GM21528 (cell line): Measurements from ENCODE around the gene APOC3.

Experiments used
- ATAC-seq: cut with Tn5 transposase; IDR thresholded peaks from one replicate; pipeline ENCODE4 v1.9.1; 2021; ENCODE audit warnings: mild to moderate bottlenecking, moderate library complexity; ENCODE audit not compliant: unreplicated experiment, low FRiP score

Gene APOC3

DNA sequence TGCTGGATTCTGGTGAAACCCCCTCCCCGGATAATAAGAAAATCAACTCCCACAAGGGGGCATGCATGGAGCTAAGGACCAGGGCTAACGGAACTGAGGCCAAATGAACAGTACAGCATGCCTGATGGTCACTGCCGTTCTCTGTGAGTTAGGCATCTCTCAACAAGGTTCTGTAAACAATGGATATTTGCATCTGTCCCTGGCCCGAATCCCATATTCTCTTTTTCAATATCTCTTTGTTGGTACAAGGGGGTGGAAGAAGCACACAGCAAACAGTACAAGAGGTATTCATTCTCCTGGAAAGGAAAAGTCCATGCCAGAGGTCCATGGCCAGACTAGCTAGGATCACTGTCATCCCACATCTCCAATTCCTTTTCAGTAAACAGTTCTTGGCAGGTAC, 39.9 kb downstream of the APOC3 start:
- ATAC-seq = no peak

DNA sequence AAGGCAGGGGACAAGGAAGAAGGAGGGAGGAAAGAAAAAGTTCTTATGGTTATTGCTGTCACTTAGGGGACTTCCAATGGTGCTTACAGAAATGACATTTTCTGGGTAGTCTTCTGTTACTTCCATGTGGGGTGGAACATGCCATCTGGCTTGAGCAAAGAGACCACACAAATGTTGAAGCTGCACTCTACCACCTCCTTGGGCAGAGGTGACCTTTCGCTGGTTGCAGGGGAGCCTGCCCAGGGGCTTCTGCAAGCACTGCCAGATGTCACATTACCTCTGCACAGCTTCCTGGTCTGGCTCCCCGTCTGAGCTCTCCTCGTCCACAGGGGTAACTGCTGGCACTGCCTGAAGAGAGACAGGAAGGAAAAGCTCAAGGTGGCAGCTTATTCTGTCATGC, 40.3 kb downstream of the APOC3 start:
- ATAC-seq = no peak

DNA sequence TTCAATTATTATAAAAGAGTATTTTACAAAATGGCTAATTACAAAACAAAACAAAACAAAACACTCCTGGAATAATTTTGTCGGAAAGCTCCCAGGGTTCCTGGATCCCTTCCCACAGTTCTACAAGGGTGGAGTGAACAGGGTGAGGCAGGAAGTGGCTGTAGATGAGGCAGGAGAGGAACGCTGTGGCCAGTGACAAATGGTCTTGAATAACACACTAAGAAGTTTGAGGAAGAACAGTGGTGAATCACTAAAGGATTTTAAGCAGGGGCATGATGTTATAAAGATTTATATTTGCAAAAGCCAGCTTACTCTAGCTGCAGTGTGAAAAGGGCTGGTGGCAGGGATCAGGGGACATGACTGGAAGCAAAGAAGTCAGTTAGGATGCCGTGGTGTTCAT, 41.5 kb downstream of the APOC3 start:
- no peak for ATAC-seq

DNA sequence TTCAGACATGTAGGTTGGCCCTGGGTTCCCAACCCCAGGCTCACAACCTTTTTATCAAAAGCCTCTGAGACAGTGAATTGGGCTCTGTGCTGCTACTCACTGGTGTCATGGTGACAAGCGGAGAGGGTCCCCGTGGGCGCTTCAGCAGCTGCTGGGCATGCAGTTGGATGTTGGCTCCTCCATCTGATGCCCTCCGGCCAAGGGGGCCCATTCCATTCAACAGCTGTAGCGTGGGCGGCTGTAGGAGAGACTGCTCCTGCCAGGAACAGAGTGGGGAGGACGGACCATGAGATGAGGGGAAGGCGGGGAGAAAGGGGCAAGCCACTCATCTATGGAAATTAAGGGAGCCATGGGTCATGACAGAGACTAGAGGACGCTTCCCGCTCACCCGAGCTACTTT, 43.7 kb downstream of the APOC3 start:
- no peak for ATAC-seq

DNA sequence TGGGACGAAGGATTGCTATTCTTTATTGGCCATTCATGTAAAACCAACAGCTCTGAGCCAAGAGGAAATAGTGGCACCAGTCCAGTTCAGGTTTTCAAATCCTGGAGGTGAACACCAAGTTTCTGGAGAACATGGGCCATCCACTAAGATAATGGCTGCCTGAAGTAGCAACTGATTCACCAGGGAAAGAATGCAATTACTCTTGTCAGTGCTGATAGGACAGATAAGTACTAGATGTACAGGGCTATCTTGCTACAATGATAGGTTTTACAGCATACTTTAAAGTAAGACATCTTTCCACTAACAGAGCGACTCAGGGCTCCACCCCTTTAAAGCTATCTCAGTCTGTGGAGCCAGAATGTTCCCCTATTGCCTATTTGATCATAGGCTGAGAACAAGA, 44.5 kb downstream of the APOC3 start:
- no peak for ATAC-seq

DNA sequence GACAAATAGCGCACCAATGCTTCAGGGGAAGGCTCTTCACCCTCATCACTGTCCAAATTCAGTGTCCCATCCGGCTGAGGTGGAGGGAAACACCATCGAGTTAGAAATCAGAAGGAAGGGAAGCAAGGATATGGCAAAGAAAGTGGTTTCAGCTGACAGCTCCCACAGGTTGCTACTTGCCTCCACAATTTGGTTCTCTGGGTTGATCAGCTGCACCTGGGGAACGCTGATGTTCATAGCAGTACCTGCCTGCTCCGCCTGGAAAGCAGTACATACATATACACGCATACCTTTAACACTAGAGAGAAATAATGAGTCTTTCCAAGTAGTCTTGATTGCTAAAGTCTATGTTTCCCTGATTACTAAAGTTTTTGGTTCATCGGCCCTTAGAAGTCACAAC, 45.5 kb downstream of the APOC3 start:
- ATAC-seq = no peak

DNA sequence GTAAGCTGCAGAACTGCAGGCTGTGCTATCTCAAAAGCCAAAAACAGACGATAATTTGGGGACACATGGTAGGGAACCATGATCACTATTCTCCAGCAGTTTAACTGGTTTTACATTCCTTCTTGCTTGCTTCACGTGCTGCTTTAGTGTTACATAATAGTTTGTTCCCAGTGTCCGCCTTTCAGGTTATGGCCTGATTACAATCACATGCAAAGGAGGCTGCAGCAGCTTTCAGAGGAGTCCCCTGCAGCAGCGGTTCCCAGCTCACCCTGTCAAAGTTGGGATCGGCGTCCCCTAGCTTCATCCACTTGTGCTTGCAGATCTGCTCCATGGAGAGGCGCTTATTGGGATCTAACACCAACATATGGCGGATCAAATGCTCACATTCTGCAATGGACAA, 46.9 kb downstream of the APOC3 start:
- no peak for ATAC-seq

DNA sequence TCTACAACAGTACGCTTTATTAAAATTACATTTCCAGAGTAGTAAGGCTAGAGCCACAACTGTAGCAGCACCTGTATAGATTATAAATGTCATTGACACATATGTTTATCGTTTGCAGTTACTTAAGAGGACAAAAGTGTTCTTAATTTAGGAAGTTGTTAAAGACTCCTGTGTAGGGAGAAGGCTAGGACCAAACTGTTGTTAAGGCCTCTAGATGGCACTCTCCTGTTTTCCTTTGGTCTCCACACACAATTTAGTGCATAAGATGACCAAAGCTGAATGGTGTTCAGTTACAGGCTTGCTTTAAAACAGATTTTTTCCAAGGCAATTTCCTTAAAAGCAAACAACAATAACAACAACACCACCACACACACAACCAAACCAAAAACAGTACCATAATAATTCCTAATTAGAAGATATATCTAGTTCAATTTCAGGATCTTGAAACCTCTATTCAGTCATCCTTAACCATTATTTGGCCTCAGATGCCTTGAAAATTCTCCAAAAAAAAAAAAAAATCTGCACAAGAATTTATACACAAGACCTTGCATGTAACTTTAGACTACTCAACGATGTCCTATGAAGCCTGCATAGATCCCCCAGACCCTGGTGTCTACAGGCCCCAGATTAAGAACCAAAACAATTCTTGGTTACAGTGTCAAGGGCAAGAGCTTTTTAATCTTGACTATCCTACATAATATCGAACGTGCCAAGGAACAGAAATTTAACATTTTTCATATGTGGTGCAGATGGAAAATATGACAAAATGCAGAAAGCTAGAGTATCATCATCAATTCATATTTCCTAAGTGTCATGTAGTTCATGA, 50.3 kb downstream of the APOC3 start:
- ATAC-seq = no peak

DNA sequence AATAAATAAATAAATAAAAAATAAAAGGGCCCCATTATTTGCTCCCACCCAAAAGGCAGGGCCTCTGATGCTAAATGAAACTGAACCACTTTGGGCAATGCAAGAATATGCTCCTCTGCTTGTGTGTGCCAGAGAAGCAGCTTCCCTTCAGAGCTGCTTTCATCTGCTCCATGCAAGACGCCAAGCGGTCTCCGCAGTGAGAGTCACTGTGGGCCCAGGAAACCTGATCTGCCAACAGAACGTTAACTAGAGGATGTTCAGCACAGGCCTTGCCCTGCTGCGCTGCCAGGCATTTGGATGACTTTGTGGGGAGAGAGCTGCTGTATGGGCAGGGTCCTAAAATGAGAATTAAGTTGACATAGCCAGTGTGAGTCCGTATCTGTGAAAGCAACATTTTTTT, 51.4 kb downstream of the APOC3 start:
- no peak for ATAC-seq

DNA sequence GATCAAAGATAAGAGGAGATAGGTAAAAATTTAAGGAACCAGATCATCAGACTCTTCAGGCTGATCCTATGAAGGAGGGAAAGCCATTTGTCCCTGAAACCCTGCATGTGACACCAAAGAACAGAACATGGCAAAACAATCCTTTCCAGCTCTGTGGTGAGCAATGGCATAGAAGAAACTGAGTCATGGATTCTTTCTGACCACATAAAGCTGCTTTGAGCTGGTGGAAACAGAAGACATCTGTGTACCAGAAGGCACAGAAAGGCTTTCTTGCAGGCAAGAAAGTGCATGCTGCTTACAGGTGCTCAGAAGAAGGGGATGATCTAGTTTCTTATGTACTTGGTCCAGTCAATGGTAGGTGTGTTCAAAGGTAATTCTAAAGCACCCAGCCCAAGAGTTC, 52.7 kb downstream of the APOC3 start:
- ATAC-seq = no peak
